GM19467 (cell line): ENCODE data around the gene CD38.
A peak's percentile ranks its signal among the peaks of the same experiment; 100 is the strongest.
"Not testable (repeated sequence)": the region's sequence is repeated elsewhere in the genome, so short reads cannot be mapped to it uniquely, and the experiment has no call there.

Source experiments
- ATAC-seq: cut with Tn5 transposase; IDR thresholded peaks from one replicate; pipeline ENCODE4 v1.9.1; 2021; ENCODE audit warnings: mild to moderate bottlenecking, moderate library complexity; ENCODE audit not compliant: unreplicated experiment

Gene CD38

GRCh38 chr4:15778289-15779241 lies at the start of gene CD38:
CD38 (plus strand) TSS chr4:15778328; CDS start chr4:15778415, 87 bp downstream.
- peak; percentile 66 for ATAC-seq

GRCh38 chr4:15729910-15730533 lies 48.1 kb upstream of the CD38 start:
- no peak for ATAC-seq

- not testable (repeated sequence) for ATAC-seq
Measured at GRCh38 chr4:15733061-15733460, 45.1 kb upstream of the CD38 start.

- ATAC-seq, result no peak
Measured at GRCh38 chr4:15735536-15735935, 42.6 kb upstream of the CD38 start.

- no peak for ATAC-seq
Measured at GRCh38 chr4:15736514-15737050, 41.5 kb upstream of the CD38 start.

- no peak for ATAC-seq
Measured at GRCh38 chr4:15737255-15737654, 40.9 kb upstream of the CD38 start.

GRCh38 chr4:15738877-15739276 lies 39.3 kb upstream of the CD38 start:
- no peak for ATAC-seq

GRCh38 chr4:15740764-15741404 lies 37.2 kb upstream of the CD38 start:
- no peak for ATAC-seq

- ATAC-seq, result no peak
Measured at GRCh38 chr4:15742083-15742582, 36.0 kb upstream of the CD38 start.

GRCh38 chr4:15742637-15743036 lies 35.5 kb upstream of the CD38 start:
- ATAC-seq, result no peak

- ATAC-seq, result no peak
Measured at GRCh38 chr4:15744016-15744545, 34.0 kb upstream of the CD38 start.

GRCh38 chr4:15746110-15746509 lies 32.0 kb upstream of the CD38 start:
- ATAC-seq, result no peak

- no peak for ATAC-seq
Measured at GRCh38 chr4:15749001-15749400, 29.1 kb upstream of the CD38 start.

GRCh38 chr4:15751153-15751552 lies 27.0 kb upstream of the CD38 start:
- ATAC-seq, result no peak

- ATAC-seq, result no peak
Measured at GRCh38 chr4:15753081-15753480, 25.0 kb upstream of the CD38 start.

- no peak for ATAC-seq
Measured at GRCh38 chr4:15753786-15754185, 24.3 kb upstream of the CD38 start.

GRCh38 chr4:15754323-15754722 lies 23.8 kb upstream of the CD38 start:
- ATAC-seq, result no peak

- ATAC-seq, result peak; percentile 7
Measured at GRCh38 chr4:15755321-15756155, 22.6 kb upstream of the CD38 start.

GRCh38 chr4:15756361-15756861 lies 21.7 kb upstream of the CD38 start:
- ATAC-seq, result peak; percentile 82

GRCh38 chr4:15757054-15757453 lies 21.1 kb upstream of the CD38 start:
- no peak for ATAC-seq
